BJ (cell line): ENCODE measurements around the gene PRCC. TPM values are rescaled to one million over a fixed set of nuclear protein-coding genes. Genes with fewer than 3 reads are reported as not detected.

ENCODE experiments used
- CTCF ChIA-PET: fragments of 350-600 bp; formaldehyde crosslinking; extraction: SDS; loops from one replicate; lab custom pipeline; 2021; ENCODE audit warnings: antibody characterized with exemption, inconsistent platforms; lab: Yijun Ruan, JAX
- POLR2A ChIA-PET: fragments of 300-600 bp; sonication (Branson Sonifier 250); formaldehyde crosslinking; extraction: SDS; loops from one replicate; lab custom pipeline; 2021; ENCODE audit warnings: antibody characterized with exemption; lab: Charles Lee
- DNase-seq: peaks from one replicate; pipeline ENCODE4 v3.0.0-alpha.2; 2011; ENCODE audit warnings: low read depth
- H3K27me3 ChIP-seq: 2 replicates; pipeline ENCODE4 v1.6.0; 2011; ENCODE audit warnings: low read length; ENCODE audit not compliant: control insufficient read depth, insufficient read depth
- H3K36me3 ChIP-seq: 2 replicates; pipeline ENCODE4 v1.5.1; 2011; ENCODE audit warnings: low read length; ENCODE audit not compliant: control insufficient read depth, insufficient read depth
- H3K4me3 ChIP-seq: 2 replicates; pipeline ENCODE4 v1.5.1; 2011; ENCODE audit warnings: low read depth, mild to moderate bottlenecking, control low read depth, low read length
- polyA plus RNA-seq: library from polyadenylated mRNA; depleted of rRNA; stranded (reverse); fragments of >200 nt; gene quantifications from 2 replicates; pipeline ENCODE4 v1.2.3, GENCODE V29; 2011
- TF ChIP-seq, protein P1 (sequence below): IDR thresholded peaks from 2 replicates; pipeline ENCODE4 v1.5.1; 2011; ENCODE audit warnings: low read depth, mild to moderate bottlenecking, control low read depth, inconsistent platforms, low read length, moderate library complexity; ENCODE audit not compliant: insufficient read depth

PRCC gene
- polyA plus RNA-seq, 1 experiment, result 93.6 TPM

DNA sequence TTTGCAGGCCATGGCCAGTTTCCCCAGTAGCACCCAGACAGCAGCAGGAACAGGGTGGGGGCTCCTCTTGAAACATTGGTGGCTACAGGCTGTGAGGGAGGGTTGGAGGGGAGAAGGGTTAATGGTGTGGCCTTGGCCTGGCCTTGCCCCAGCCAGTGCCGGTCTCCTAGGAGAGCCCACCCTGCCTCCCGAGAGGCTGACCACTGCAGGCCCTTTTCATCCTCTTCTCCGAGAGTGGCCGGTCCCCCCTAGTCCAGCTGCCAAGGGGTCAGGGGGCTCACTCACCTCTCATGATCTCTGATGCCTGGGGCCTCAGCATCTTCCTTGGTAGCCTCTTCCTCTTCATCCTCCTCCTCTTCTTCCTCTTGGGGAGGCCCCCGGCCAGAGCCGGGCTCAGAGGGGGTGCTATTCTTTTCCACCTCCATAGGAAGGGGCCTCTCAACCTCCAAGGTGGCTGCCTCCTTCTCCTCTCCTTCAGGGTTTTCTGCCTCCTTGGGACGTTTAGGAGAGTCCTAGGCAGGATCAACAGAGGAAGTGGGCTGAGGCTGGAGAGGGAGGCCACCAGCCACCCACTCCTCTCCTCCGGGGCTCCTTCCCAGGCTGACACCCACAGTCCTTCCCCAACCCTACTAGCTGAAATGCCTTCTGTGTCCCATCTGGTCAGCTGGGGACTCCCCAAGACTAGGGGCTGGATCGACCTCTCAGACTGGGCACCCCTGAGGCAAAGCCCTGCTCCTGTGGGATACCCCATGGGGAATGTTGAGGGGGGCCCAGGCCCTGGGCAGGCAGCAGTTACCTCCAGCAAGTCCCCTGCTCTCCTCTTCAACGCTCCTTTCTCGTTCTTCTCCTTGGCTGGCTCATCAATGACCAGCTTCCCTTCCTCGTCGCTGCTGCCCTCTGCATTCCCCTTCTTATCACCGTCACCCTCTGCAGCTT is 23.7 kb upstream of the PRCC start:
- CTCF ChIA-PET, result no interaction called here

DNA sequence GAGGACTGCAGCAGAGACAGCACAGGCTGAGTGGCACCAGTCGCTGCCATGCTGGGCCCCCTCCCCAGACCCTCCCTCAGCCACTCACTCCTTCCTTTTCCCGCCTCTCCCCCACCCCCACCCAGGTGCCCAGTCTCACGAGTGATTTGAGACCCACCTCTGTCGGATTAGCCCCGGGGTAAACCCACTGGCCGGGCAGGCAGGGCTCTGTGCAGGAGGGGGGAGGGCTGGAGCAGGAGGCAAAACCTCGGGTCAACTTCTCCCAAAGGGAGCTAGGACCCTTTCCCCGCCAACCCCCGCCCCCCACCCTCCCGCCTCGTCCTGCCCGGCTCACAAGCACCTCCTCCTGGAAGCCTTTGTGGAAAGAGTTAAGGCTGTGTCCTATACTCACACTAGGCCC is 23.0 kb upstream of the PRCC start:
- Histone ChIP-seq H3K36me3 (peaks cover 22% of the 10 kb centered on the region), H3K27me3 (no peaks in the 10 kb centered on the region), H3K4me3 (no peak overlapping the region)
- no peak for DNase-seq
- POLR2A ChIA-PET, result no interaction called here
- TF ChIP-seq, protein P1, sequence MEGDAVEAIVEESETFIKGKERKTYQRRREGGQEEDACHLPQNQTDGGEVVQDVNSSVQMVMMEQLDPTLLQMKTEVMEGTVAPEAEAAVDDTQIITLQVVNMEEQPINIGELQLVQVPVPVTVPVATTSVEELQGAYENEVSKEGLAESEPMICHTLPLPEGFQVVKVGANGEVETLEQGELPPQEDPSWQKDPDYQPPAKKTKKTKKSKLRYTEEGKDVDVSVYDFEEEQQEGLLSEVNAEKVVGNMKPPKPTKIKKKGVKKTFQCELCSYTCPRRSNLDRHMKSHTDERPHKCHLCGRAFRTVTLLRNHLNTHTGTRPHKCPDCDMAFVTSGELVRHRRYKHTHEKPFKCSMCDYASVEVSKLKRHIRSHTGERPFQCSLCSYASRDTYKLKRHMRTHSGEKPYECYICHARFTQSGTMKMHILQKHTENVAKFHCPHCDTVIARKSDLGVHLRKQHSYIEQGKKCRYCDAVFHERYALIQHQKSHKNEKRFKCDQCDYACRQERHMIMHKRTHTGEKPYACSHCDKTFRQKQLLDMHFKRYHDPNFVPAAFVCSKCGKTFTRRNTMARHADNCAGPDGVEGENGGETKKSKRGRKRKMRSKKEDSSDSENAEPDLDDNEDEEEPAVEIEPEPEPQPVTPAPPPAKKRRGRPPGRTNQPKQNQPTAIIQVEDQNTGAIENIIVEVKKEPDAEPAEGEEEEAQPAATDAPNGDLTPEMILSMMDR, result no peak
- CTCF ChIA-PET, result no interaction called here

More for the DNA sequence above, 23.7 kb upstream of the PRCC start:
- Histone ChIP-seq H3K27me3 (no peaks in the 10 kb centered on the region), H3K4me3 (no peak overlapping the region), H3K36me3 (peaks cover 22% of the 10 kb centered on the region)
- DNase-seq, result no peak
- POLR2A ChIA-PET, result no interaction called here
- TF ChIP-seq, protein P1, result no peak

DNA sequence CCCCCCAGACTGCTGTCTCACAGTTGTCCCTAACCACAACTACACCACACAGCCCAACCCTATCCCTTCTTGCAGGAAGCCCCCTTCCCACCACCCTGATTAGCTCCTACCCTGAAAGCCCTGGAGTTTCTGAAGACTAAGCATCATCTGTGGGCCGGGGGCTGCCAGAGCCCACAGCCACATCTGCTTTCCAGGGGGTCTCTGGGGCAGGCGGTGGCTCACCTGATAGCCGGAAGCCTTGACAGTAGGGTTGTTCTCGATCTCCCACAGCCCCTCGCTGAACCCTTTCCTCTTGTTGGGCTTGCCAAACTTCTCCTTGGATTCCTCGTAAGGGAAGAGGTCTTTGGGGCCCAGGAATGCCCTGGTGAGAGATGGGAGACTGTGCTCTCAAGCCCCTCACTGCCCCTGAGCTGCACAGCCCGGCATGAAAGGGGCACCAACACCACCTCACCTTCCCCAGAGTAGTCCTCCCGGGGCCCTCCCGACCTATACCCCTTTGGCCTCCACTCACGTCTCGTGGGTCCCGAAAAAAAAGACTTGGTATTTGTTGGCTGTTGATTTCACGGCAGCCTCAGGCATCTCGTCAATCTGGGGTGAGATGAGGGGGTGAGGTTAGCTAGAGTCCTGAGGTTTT is 22.4 kb upstream of the PRCC start:
- TF ChIP-seq, protein P1, result no peak
- DNase-seq, result no peak
- Histone ChIP-seq H3K4me3 (no peak overlapping the region), H3K36me3 (peaks cover 22% of the 10 kb centered on the region), H3K27me3 (no peaks in the 10 kb centered on the region)
- CTCF ChIA-PET, result no interaction called here
- POLR2A ChIA-PET, result no interaction called here

DNA sequence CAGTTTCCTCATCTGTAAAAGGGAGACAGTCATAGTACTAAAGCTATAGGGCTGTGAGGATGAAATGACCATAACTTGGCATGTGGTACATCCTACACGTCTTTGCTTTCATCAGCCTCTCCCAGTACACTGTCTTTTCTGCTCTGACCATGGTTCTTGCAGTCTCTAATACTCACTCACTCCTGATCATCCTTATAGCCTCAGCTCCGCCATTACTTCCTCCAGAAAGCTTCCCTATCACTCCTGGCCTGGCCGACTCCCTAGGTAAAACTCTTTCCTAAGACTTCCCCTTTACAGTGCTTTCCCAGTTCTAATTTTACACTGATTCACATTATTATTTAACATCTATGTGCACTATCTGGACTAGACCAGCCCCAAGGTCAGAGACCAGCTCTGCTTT is 21.5 kb upstream of the PRCC start:
- TF ChIP-seq, protein P1, result no peak
- POLR2A ChIA-PET, result no interaction called here
- no peak for DNase-seq
- CTCF ChIA-PET, result interaction anchor here (1.3 kb wide), 1 partner anchor 174 kb away, joined by 3 read pairs; the partner anchor contains the start of gene LRRC71
- H3K27me3 ChIP-seq, result no peaks in the 10 kb centered on the region
- no peak overlapping the region for H3K4me3 ChIP-seq
- H3K36me3 ChIP-seq, result peaks cover 22% of the 10 kb centered on the region

DNA sequence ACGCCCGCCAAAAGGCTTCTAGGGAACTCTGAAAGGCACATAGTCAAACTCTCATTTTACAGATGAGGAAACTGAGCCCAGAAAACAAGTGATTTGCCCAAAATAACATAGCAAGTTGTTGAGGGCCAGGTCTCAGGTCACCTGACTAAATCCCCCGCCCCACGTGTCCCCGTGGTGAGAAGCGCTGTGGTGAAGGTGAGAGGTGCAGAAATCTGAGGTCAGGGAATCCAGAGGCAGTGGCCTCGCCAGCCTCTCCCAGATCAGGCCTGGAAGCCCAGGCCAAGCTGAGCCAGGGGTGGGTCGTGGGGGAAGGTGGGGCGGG is 21.0 kb upstream of the PRCC start:
- no peak for DNase-seq
- peak overlapping the region; percentile 54 for H3K4me3 ChIP-seq
- POLR2A ChIA-PET, result no interaction called here
- TF ChIP-seq, protein P1, result no peak
- CTCF ChIA-PET, result interaction anchor here (1.3 kb wide), 1 partner anchor 174 kb away, joined by 3 read pairs; the partner anchor contains the start of gene LRRC71
- H3K36me3 ChIP-seq, result peaks cover 22% of the 10 kb centered on the region
- no peaks in the 10 kb centered on the region for H3K27me3 ChIP-seq
